NB4 (cell line): ENCODE measurements around the gene VSX2.

Experiments
- MAX ChIP-seq: IDR thresholded peaks from 2 replicates; pipeline ENCODE4 v1.6.1; 2011; ENCODE audit warnings: low read depth, low read length
- POLR2A ChIP-seq: IDR thresholded peaks from 2 replicates; pipeline ENCODE4 v1.6.1; 2011; ENCODE audit warnings: mild to moderate bottlenecking; ENCODE audit not compliant: insufficient read length; ENCODE audit errors: extremely low read depth
- TF ChIP-seq, protein P1 (sequence below): IDR thresholded peaks from one replicate; pipeline ENCODE4 v1.5.1; 2012; ENCODE audit warnings: low read depth, low read length

GRCh38 chr14:74237441-74237840 lies 1.8 kb upstream of the VSX2 start:
- TF ChIP-seq, protein P1, sequence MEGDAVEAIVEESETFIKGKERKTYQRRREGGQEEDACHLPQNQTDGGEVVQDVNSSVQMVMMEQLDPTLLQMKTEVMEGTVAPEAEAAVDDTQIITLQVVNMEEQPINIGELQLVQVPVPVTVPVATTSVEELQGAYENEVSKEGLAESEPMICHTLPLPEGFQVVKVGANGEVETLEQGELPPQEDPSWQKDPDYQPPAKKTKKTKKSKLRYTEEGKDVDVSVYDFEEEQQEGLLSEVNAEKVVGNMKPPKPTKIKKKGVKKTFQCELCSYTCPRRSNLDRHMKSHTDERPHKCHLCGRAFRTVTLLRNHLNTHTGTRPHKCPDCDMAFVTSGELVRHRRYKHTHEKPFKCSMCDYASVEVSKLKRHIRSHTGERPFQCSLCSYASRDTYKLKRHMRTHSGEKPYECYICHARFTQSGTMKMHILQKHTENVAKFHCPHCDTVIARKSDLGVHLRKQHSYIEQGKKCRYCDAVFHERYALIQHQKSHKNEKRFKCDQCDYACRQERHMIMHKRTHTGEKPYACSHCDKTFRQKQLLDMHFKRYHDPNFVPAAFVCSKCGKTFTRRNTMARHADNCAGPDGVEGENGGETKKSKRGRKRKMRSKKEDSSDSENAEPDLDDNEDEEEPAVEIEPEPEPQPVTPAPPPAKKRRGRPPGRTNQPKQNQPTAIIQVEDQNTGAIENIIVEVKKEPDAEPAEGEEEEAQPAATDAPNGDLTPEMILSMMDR, result no peak
- TF ChIP-seq POLR2A (no peak), MAX (no peak)
